ENCODE results near the gene CD7.

The CD7 gene

GRCh38 chr17:82273327-82274133 is 43.9 kb downstream of the CD7 start, which contains the start of gene CSNK1D:
Gene CSNK1D (minus strand): TSS chr17:82273700. CDS start chr17:82273381, 319 bp downstream.
- DNase-seq: peak; percentile 95
- H3K4me1 ChIP-seq: peaks cover 9% of the 10 kb centered on the region
- no peak for TF ChIP-seq CTCF (IDR thresholded peaks at IDR 0.05; ENCODE audit: low read depth, low read length)
- H3K27me3 ChIP-seq: no peaks in the 10 kb centered on the region
- H3K4me3 ChIP-seq (ENCODE audit: low read depth, low read length): peak within 1 kb of the TSS; percentile 66
- H3K36me3 ChIP-seq: peaks cover 36% of the 10 kb centered on the region
- H3K9me3 ChIP-seq: no peaks in the 10 kb centered on the region

GRCh38 chr17:82272495-82273326 is 44.7 kb downstream of the CD7 start:
- H3K36me3 ChIP-seq: peaks cover 44% of the 10 kb centered on the region
- H3K4me3 ChIP-seq (ENCODE audit: low read depth, low read length): peak overlapping the region; percentile 66
- H3K4me1 ChIP-seq: peaks cover 17% of the 10 kb centered on the region
- H3K9me3 ChIP-seq: no peaks in the 10 kb centered on the region
- DNase-seq: peak; percentile 40
- no peaks in the 10 kb centered on the region for H3K27me3 ChIP-seq
- TF ChIP-seq CTCF (IDR thresholded peaks at IDR 0.05; ENCODE audit: low read depth, low read length): no peak

GRCh38 chr17:82271401-82271800 is 46.0 kb downstream of the CD7 start:
- H3K36me3 ChIP-seq: peaks cover 52% of the 10 kb centered on the region
- peak overlapping the region; percentile 66; the same call in 1 of the 2 replicates for H3K4me3 ChIP-seq (ENCODE audit: low read depth, low read length)
- H3K9me3 ChIP-seq: no peaks in the 10 kb centered on the region
- DNase-seq: no peak
- no peaks in the 10 kb centered on the region for H3K27me3 ChIP-seq
- H3K4me1 ChIP-seq: peaks cover 17% of the 10 kb centered on the region
- no peak for TF ChIP-seq CTCF (IDR thresholded peaks at IDR 0.05; ENCODE audit: low read depth, low read length)

- no peak for DNase-seq
- Histone ChIP-seq H3K27me3 (no peaks in the 10 kb centered on the region), H3K4me1 (peaks cover 17% of the 10 kb centered on the region), H3K36me3 (peaks cover 60% of the 10 kb centered on the region), H3K4me3 (ENCODE audit: low read depth, low read length) (no peak overlapping the region), H3K9me3 (no peaks in the 10 kb centered on the region)
- no peak for TF ChIP-seq CTCF (IDR thresholded peaks at IDR 0.05; ENCODE audit: low read depth, low read length)
Observed at GRCh38 chr17:82270651-82271050, 46.8 kb downstream of the CD7 start.

GRCh38 chr17:82269882-82270500 is 47.4 kb downstream of the CD7 start:
- H3K4me3 ChIP-seq (ENCODE audit: low read depth, low read length): no peak overlapping the region
- peaks cover 17% of the 10 kb centered on the region for H3K4me1 ChIP-seq
- no peak for TF ChIP-seq CTCF (IDR thresholded peaks at IDR 0.05; ENCODE audit: low read depth, low read length)
- H3K9me3 ChIP-seq: no peaks in the 10 kb centered on the region
- H3K27me3 ChIP-seq: no peaks in the 10 kb centered on the region
- H3K36me3 ChIP-seq: peaks cover 66% of the 10 kb centered on the region
- no peak for DNase-seq
